Measurements from ENCODE around the gene SPOCK2.

The SPOCK2 gene

DNA sequence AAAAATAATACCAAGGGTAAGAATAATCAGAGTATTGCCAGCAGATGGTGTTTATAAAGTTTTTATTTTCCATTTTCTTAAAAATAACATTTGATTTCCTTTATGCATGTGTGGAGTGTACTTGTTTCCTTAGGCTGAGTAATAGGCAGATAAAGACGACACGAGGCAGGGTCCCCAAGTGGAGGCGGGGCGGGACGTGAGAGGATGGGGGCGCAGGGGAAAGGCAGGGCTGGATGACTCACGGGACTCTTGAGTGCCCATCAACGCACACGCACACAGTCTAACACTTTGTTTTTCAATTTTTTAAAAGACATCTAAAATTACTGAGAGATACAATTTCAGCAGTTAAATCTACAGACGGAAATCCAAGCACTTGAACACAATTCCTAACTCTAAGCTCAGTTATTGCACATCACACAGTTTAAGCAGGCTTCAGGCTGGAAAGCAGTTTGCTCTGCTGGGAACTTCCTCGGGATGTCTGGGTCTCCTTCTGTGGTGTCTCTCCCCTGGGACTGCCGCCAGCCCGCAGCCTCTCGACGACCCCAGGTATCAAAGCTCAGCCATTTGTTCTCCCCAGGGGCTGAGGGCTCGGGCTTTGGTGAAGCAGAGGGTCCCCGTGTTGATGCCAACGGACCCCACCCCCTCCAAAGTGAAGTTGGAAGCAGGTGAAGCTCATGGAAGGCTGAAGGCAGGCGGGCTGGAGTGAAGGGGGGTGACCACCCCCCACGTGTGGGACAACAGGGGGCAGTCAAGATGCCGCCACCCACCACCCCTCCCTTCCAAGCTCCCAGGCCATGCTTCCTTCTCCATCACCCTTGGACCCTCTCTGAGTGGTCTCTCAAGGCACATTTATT lies 29.1 kb downstream of the SPOCK2 start:
- TF ChIP-seq, protein P1, sequence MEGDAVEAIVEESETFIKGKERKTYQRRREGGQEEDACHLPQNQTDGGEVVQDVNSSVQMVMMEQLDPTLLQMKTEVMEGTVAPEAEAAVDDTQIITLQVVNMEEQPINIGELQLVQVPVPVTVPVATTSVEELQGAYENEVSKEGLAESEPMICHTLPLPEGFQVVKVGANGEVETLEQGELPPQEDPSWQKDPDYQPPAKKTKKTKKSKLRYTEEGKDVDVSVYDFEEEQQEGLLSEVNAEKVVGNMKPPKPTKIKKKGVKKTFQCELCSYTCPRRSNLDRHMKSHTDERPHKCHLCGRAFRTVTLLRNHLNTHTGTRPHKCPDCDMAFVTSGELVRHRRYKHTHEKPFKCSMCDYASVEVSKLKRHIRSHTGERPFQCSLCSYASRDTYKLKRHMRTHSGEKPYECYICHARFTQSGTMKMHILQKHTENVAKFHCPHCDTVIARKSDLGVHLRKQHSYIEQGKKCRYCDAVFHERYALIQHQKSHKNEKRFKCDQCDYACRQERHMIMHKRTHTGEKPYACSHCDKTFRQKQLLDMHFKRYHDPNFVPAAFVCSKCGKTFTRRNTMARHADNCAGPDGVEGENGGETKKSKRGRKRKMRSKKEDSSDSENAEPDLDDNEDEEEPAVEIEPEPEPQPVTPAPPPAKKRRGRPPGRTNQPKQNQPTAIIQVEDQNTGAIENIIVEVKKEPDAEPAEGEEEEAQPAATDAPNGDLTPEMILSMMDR (IDR thresholded peaks at IDR 0.05; ENCODE audit: low read depth, low read length, missing control alignments) = no peak
- no peak overlapping the region for H3K4me3 ChIP-seq (ENCODE audit: low read depth, low read length)
- in situ Hi-C loops (cut with HindIII; ENCODE audit: low sequenced_read_pairs) = no loop called here
- no peak for DNase-seq (ENCODE audit: low read depth)

DNA sequence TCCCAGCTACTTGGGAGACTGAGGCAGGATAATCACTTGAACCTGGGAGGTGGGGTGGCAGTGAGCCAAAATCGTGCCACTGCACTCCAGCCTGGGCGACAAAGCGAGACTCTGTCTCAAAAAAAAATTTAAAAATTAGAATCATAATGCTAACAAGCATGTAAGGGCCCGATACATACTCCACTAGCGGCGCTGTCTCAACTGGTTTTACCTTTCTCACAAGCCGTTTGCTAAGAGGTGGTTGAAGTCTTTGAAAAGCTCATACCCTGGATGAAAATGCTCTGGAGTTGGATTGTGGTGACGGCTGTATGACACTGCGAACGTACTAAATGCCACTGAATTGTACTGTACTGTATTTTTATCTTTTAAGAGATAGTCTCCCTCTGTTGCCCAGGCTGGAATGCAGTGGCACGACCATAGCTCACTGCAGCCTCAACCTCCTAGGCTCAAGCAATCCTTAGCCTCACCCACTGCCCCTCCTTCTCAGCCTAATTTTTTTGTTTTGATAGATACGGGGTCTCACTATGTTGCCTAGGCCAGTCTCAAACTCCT lies 29.9 kb downstream of the SPOCK2 start:
- TF ChIP-seq, protein P1 (IDR thresholded peaks at IDR 0.05; ENCODE audit: low read depth, low read length, missing control alignments) = no peak
- no peak for DNase-seq (ENCODE audit: low read depth)
- in situ Hi-C loops (cut with HindIII; ENCODE audit: low sequenced_read_pairs) = no loop called here
- no peak overlapping the region for H3K4me3 ChIP-seq (ENCODE audit: low read depth, low read length)

DNA sequence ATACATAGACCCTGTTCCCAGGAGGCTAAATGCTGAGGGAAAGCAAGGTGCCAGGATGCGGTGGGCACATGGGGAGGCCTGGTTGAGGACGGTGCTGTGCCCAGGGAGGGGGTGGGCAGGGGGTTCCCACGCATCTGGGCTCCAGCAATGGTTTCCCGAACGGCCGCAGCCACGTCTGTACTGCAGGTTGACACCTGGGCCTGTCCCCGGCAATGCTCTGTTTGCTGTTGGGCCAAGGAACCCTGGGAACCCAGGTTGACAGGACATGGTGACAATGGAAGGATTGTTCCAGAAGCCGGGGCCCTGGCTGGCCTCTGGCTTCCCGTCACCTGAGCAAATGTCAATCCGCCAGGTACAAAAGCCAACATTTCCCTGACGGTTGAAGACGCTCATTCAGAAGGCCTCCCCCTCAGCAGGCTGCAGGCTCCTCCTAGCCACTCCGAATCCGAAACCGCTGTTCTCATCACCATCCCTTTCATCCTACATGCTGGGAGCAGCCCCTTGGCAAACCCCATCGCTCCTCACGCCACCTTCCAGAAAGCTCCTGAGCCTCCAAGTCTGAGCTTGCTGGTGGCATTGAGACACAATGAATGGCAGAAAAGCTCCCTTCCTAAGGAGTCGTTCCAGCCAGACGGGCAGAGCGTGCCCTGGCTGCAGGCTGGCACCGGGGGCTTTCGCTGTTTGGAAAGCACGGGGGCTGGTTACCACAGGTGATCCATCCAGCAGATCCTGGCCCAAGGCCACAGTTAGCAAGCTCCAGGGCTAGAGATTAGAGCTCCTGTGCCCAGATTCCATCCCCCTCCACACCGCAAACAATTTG lies 31.2 kb downstream of the SPOCK2 start:
- no peak for DNase-seq (ENCODE audit: low read depth)
- TF ChIP-seq, protein P1 (IDR thresholded peaks at IDR 0.05; ENCODE audit: low read depth, low read length, missing control alignments) = no peak
- H3K4me3 ChIP-seq (ENCODE audit: low read depth, low read length) = no peak overlapping the region
- in situ Hi-C loops (cut with HindIII; ENCODE audit: low sequenced_read_pairs) = no loop called here

DNA sequence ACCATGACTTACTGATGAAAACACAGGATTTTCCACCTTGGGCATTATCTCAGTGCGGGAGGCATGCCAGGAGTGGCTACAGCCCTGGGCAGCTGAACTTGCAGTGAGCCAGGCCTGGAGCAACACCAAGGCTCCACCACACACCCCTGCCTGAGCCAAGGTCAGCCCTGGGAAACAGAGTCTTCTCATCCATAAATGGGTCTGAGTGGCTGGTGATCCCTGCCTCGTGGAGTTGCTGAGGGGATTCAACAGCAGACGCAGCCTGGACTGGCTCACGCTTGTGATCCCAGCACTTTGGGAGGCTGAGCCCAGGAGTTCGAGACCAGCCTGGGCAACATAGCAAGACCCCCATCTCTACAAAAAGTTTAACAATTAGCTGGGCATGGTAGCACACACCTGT lies 32.2 kb downstream of the SPOCK2 start:
- in situ Hi-C loops (cut with HindIII; ENCODE audit: low sequenced_read_pairs) = no loop called here
- TF ChIP-seq, protein P1 (IDR thresholded peaks at IDR 0.05; ENCODE audit: low read depth, low read length, missing control alignments) = no peak

DNA sequence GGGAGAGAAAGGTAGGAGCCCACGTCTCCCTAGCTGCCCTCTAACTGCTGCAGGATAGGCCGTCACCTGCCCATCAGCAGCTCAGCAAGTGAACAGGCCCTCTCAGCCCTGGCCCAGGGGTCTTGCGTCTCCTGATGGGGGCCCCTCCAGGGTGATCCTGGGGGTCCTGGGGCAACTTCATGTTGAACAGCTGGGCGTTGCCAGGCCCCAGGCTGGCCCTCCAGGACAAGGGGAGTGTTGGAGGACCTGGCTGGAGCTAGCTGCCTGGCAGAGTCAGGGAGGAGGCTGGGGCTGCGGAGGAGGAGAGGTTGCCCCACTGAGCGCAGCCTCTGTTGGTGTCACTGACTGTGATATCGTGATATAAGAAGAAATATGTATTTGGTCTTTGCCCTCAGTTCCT lies 34.7 kb downstream of the SPOCK2 start:
- in situ Hi-C loops (cut with HindIII; ENCODE audit: low sequenced_read_pairs) = no loop called here
- H3K4me3 ChIP-seq (ENCODE audit: low read depth, low read length) = no peak overlapping the region
- TF ChIP-seq, protein P1 (IDR thresholded peaks at IDR 0.05; ENCODE audit: low read depth, low read length, missing control alignments) = no peak
- no peak for DNase-seq (ENCODE audit: low read depth)

More for the DNA sequence above, 32.2 kb downstream of the SPOCK2 start:
- no peak overlapping the region for H3K4me3 ChIP-seq (ENCODE audit: low read depth, low read length)
- DNase-seq (ENCODE audit: low read depth) = no peak

DNA sequence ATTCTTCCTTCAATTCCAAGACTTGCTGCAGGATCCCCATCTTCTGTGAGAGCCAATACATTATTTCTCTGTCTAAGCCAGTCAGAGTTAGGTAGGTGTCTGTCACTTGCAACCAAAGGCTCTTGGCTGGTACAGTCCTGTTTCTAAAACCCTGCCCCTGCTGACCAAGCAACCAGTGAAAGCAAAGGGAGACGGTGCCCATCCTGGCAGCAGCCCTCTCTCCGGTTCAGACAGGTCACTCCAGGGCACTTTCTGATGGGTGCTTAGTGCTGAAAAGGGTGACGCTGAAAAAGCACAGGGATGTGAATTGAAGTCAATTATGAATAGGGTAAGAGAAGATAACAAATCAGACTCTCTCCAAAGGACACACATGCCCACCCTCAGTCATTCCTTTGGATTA lies 37.5 kb downstream of the SPOCK2 start:
- DNase-seq (ENCODE audit: low read depth) = no peak
- TF ChIP-seq, protein P1 (IDR thresholded peaks at IDR 0.05; ENCODE audit: low read depth, low read length, missing control alignments) = no peak
- no peak overlapping the region for H3K4me3 ChIP-seq (ENCODE audit: low read depth, low read length)
- in situ Hi-C loops (cut with HindIII; ENCODE audit: low sequenced_read_pairs) = no loop called here
